ENCODE results near the gene NR2C2.

NR2C2 gene

DNA sequence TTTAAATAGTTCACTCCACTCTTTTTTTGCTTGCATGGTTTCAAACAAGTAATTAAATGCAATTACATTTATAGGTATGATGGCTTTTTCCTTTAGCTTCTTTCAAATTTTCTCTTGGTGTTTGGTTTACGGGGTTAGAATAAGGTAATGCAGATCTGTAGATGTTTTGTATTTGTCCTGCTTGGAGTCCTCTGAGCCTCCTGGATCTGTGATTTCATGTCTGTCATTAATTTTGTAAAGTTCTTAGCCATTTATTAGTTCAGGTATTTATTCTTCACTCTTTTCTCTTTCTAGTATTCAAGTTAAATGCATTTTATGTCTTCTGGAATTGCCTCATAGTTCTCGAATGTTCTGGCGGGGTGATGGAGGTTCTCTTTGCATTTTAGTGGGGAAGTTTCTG lies 119.1 kb downstream of the NR2C2 start:
- TF ChIP-seq EGR1 (IDR thresholded peaks at IDR 0.05): no peak
- no peak for TF ChIP-seq CEBPB (IDR thresholded peaks at IDR 0.05)
- TF ChIP-seq CREB1 (IDR thresholded peaks at IDR 0.05; ENCODE audit: low read depth): no peak
- TF ChIP-seq, protein P1, sequence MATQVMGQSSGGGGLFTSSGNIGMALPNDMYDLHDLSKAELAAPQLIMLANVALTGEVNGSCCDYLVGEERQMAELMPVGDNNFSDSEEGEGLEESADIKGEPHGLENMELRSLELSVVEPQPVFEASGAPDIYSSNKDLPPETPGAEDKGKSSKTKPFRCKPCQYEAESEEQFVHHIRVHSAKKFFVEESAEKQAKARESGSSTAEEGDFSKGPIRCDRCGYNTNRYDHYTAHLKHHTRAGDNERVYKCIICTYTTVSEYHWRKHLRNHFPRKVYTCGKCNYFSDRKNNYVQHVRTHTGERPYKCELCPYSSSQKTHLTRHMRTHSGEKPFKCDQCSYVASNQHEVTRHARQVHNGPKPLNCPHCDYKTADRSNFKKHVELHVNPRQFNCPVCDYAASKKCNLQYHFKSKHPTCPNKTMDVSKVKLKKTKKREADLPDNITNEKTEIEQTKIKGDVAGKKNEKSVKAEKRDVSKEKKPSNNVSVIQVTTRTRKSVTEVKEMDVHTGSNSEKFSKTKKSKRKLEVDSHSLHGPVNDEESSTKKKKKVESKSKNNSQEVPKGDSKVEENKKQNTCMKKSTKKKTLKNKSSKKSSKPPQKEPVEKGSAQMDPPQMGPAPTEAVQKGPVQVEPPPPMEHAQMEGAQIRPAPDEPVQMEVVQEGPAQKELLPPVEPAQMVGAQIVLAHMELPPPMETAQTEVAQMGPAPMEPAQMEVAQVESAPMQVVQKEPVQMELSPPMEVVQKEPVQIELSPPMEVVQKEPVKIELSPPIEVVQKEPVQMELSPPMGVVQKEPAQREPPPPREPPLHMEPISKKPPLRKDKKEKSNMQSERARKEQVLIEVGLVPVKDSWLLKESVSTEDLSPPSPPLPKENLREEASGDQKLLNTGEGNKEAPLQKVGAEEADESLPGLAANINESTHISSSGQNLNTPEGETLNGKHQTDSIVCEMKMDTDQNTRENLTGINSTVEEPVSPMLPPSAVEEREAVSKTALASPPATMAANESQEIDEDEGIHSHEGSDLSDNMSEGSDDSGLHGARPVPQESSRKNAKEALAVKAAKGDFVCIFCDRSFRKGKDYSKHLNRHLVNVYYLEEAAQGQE (IDR thresholded peaks at IDR 0.05; ENCODE audit: low read depth): no peak
- TF ChIP-seq NFIC (IDR thresholded peaks at IDR 0.05): no peak
- TF ChIP-seq TEAD4 (IDR thresholded peaks at IDR 0.05): no peak
- TF ChIP-seq, protein P2, sequence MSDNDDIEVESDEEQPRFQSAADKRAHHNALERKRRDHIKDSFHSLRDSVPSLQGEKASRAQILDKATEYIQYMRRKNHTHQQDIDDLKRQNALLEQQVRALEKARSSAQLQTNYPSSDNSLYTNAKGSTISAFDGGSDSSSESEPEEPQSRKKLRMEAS (IDR thresholded peaks at IDR 0.05): no peak
- no peak for TF ChIP-seq FOXM1 (IDR thresholded peaks at IDR 0.05; ENCODE audit: borderline replicate concordance, low read depth)
- no peak for TF ChIP-seq YY1 (IDR thresholded peaks at IDR 0.05; ENCODE audit: low read depth)
- no peak for TF ChIP-seq EP300 (IDR thresholded peaks at IDR 0.05; ENCODE audit: borderline replicate concordance)
- TF ChIP-seq TCF12 (IDR thresholded peaks at IDR 0.05; ENCODE audit: low read depth): no peak
- no peak for TF ChIP-seq RAD21 (IDR thresholded peaks at IDR 0.05; ENCODE audit: low read depth)
- TF ChIP-seq, protein P3, sequence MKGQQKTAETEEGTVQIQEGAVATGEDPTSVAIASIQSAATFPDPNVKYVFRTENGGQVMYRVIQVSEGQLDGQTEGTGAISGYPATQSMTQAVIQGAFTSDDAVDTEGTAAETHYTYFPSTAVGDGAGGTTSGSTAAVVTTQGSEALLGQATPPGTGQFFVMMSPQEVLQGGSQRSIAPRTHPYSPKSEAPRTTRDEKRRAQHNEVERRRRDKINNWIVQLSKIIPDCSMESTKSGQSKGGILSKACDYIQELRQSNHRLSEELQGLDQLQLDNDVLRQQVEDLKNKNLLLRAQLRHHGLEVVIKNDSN (IDR thresholded peaks at IDR 0.05): no peak

DNA sequence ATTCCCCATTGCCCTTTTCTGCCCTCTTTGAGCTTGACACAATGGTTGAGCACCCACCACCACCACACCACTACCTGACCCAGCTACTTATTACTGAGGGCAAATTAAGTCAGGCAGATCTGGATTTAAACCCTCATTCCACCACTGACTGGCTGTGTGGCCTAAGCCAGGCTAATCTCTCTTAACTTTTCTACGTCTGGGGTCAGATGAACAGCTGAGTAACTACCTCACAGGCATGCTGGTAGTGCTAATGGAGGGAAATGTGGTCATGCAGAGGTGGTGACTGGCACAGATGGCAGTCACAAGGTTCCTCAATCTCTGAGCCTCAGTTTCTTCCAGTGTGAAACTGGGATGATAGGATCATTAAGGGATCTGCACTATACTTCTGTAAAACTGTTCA lies 122.1 kb downstream of the NR2C2 start:
- TF ChIP-seq, protein P2 (IDR thresholded peaks at IDR 0.05): no peak
- TF ChIP-seq EP300 (IDR thresholded peaks at IDR 0.05; ENCODE audit: borderline replicate concordance) (no peak), ZBTB7A (IDR thresholded peaks at IDR 0.05; ENCODE audit: low read depth) (no peak), TAF1 (IDR thresholded peaks at IDR 0.05; ENCODE audit: low read depth) (no peak), TCF12 (IDR thresholded peaks at IDR 0.05; ENCODE audit: low read depth) (no peak), CREB1 (IDR thresholded peaks at IDR 0.05; ENCODE audit: low read depth) (no peak), TEAD4 (IDR thresholded peaks at IDR 0.05) (no peak), FOXM1 (IDR thresholded peaks at IDR 0.05; ENCODE audit: borderline replicate concordance, low read depth) (no peak), EGR1 (IDR thresholded peaks at IDR 0.05) (no peak), NFIC (IDR thresholded peaks at IDR 0.05) (no peak), YY1 (IDR thresholded peaks at IDR 0.05; ENCODE audit: low read depth) (no peak), CEBPB (IDR thresholded peaks at IDR 0.05) (no peak), RAD21 (IDR thresholded peaks at IDR 0.05; ENCODE audit: low read depth) (no peak)
- TF ChIP-seq, protein P1 (IDR thresholded peaks at IDR 0.05; ENCODE audit: low read depth): no peak
- TF ChIP-seq, protein P3 (IDR thresholded peaks at IDR 0.05): no peak

DNA sequence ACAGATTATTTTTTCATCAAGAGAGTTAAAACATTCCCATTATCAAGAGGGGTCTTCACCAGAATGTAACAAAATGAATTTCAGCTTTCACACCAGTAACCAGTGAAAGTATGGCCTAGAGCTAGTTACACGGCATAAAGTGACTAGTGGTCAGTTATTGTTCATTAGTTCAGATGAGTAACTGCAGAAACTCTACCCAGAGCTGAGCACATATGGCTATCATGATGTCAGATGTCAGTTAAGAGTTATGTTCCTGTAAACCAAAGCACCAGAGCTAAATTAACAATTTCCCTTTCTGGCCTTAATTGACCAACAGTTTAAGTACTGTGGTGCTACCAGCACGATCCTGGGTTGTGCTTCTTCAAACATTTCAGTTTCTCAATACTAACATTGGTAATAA lies 124.3 kb downstream of the NR2C2 start:
- TF ChIP-seq, protein P1 (IDR thresholded peaks at IDR 0.05; ENCODE audit: low read depth): no peak
- no peak for TF ChIP-seq RAD21 (IDR thresholded peaks at IDR 0.05; ENCODE audit: low read depth)
- TF ChIP-seq NFIC (IDR thresholded peaks at IDR 0.05): no peak
- TF ChIP-seq TAF1 (IDR thresholded peaks at IDR 0.05; ENCODE audit: low read depth): no peak
- TF ChIP-seq, protein P3 (IDR thresholded peaks at IDR 0.05): no peak
- TF ChIP-seq CREB1 (IDR thresholded peaks at IDR 0.05; ENCODE audit: low read depth): no peak
- no peak for TF ChIP-seq EP300 (IDR thresholded peaks at IDR 0.05; ENCODE audit: borderline replicate concordance)
- no peak for TF ChIP-seq YY1 (IDR thresholded peaks at IDR 0.05; ENCODE audit: low read depth)
- TF ChIP-seq ZBTB7A (IDR thresholded peaks at IDR 0.05; ENCODE audit: low read depth): no peak
- no peak for TF ChIP-seq FOXM1 (IDR thresholded peaks at IDR 0.05; ENCODE audit: borderline replicate concordance, low read depth)
- TF ChIP-seq TEAD4 (IDR thresholded peaks at IDR 0.05): no peak
- TF ChIP-seq EGR1 (IDR thresholded peaks at IDR 0.05): no peak
- no peak for TF ChIP-seq CEBPB (IDR thresholded peaks at IDR 0.05)
- TF ChIP-seq, protein P2 (IDR thresholded peaks at IDR 0.05): no peak
- TF ChIP-seq TCF12 (IDR thresholded peaks at IDR 0.05; ENCODE audit: low read depth): no peak
